ENCODE results near the gene TMEM140. TPM values are rescaled to one million over a fixed set of nuclear protein-coding genes. Genes with fewer than 3 reads are reported as not detected.

TMEM140 gene
- total RNA-seq, 1 donor from 2014 or later = not detected

- Mint-ChIP-seq H3K36me3 (ENCODE audit: unreplicated experiment) (no peaks in the 10 kb centered on the region), H3K4me1 (ENCODE audit: unreplicated experiment) (peaks cover 6% of the 10 kb centered on the region), H3K27ac (ENCODE audit: unreplicated experiment) (no peak overlapping the region), H3K27me3 (ENCODE audit: unreplicated experiment) (no peaks in the 10 kb centered on the region), H3K4me3 (ENCODE audit: unreplicated experiment) (no peak overlapping the region), H3K9me3 (ENCODE audit: unreplicated experiment) (peaks cover 6% of the 10 kb centered on the region)
- TF ChIP-seq CTCF (IDR thresholded peaks at IDR 0.05) = no peak
- no peak for DNase-seq (ENCODE audit: extremely low spot score, unreplicated experiment)
Observed at GRCh38 chr7:135174941-135175340, 27.1 kb downstream of the TMEM140 start.

- no peak overlapping the region for H3K4me3 Mint-ChIP-seq (ENCODE audit: unreplicated experiment)
- DNase-seq (ENCODE audit: extremely low spot score, unreplicated experiment) = no peak
- H3K27me3 Mint-ChIP-seq (ENCODE audit: unreplicated experiment) = no peaks in the 10 kb centered on the region
- H3K9me3 Mint-ChIP-seq (ENCODE audit: unreplicated experiment) = peaks cover 15% of the 10 kb centered on the region
- H3K4me1 Mint-ChIP-seq (ENCODE audit: unreplicated experiment) = peaks cover 4% of the 10 kb centered on the region
- no peak overlapping the region for H3K27ac Mint-ChIP-seq (ENCODE audit: unreplicated experiment)
- H3K36me3 Mint-ChIP-seq (ENCODE audit: unreplicated experiment) = peaks cover 4% of the 10 kb centered on the region
- TF ChIP-seq CTCF (IDR thresholded peaks at IDR 0.05) = no peak
Observed at GRCh38 chr7:135175931-135176330, 28.1 kb downstream of the TMEM140 start.

- no peak for TF ChIP-seq CTCF (IDR thresholded peaks at IDR 0.05)
- H3K9me3 Mint-ChIP-seq (ENCODE audit: unreplicated experiment) = peaks cover 23% of the 10 kb centered on the region
- H3K36me3 Mint-ChIP-seq (ENCODE audit: unreplicated experiment) = peaks cover 13% of the 10 kb centered on the region
- H3K4me1 Mint-ChIP-seq (ENCODE audit: unreplicated experiment) = no peaks in the 10 kb centered on the region
- no peak overlapping the region for H3K4me3 Mint-ChIP-seq (ENCODE audit: unreplicated experiment)
- DNase-seq (ENCODE audit: extremely low spot score, unreplicated experiment) = no peak
- no peak overlapping the region for H3K27ac Mint-ChIP-seq (ENCODE audit: unreplicated experiment)
- H3K27me3 Mint-ChIP-seq (ENCODE audit: unreplicated experiment) = no peaks in the 10 kb centered on the region
Observed at GRCh38 chr7:135177028-135177696, 29.3 kb downstream of the TMEM140 start.

- no peak for DNase-seq (ENCODE audit: extremely low spot score, unreplicated experiment)
- H3K36me3 Mint-ChIP-seq (ENCODE audit: unreplicated experiment) = peaks cover 21% of the 10 kb centered on the region
- no peak overlapping the region for H3K4me3 Mint-ChIP-seq (ENCODE audit: unreplicated experiment)
- no peaks in the 10 kb centered on the region for H3K4me1 Mint-ChIP-seq (ENCODE audit: unreplicated experiment)
- no peak overlapping the region for H3K27ac Mint-ChIP-seq (ENCODE audit: unreplicated experiment)
- no peak for TF ChIP-seq CTCF (IDR thresholded peaks at IDR 0.05)
- peaks cover 31% of the 10 kb centered on the region for H3K9me3 Mint-ChIP-seq (ENCODE audit: unreplicated experiment)
- H3K27me3 Mint-ChIP-seq (ENCODE audit: unreplicated experiment) = no peaks in the 10 kb centered on the region
Observed at GRCh38 chr7:135178364-135178763, 30.5 kb downstream of the TMEM140 start.

GRCh38 chr7:135179321-135179925 lies 31.6 kb downstream of the TMEM140 start:
- H3K9me3 Mint-ChIP-seq (ENCODE audit: unreplicated experiment) = peaks cover 31% of the 10 kb centered on the region
- no peak overlapping the region for H3K27ac Mint-ChIP-seq (ENCODE audit: unreplicated experiment)
- DNase-seq (ENCODE audit: extremely low spot score, unreplicated experiment) = peak; percentile 46
- H3K27me3 Mint-ChIP-seq (ENCODE audit: unreplicated experiment) = no peaks in the 10 kb centered on the region
- no peak for TF ChIP-seq CTCF (IDR thresholded peaks at IDR 0.05)
- H3K36me3 Mint-ChIP-seq (ENCODE audit: unreplicated experiment) = peaks cover 30% of the 10 kb centered on the region
- no peak overlapping the region for H3K4me3 Mint-ChIP-seq (ENCODE audit: unreplicated experiment)
- no peaks in the 10 kb centered on the region for H3K4me1 Mint-ChIP-seq (ENCODE audit: unreplicated experiment)

Measured in osteocyte (in vitro differentiated cells).